Suprapubic skin (tissue), 4 donors: ENCODE measurements around the gene OPN3.

Source experiments
- EP300 ChIP-seq: sonication (generic); formaldehyde crosslinking; IDR thresholded peaks from one replicate; pipeline ENCODE4 v1.6.1; 2017; ENCODE audit warnings: antibody characterized with exemption
- POLR2A ChIP-seq, 2 donors: fragments of 450-650 bp; IDR thresholded peaks; one replicate each; pipeline ENCODE4 v1.6.1; 2017; ENCODE audit warnings: antibody characterized with exemption in 2 of 2, mild to moderate bottlenecking in 2 of 2, moderate library complexity in 2 of 2
- POLR2AphosphoS5 ChIP-seq, 3 donors: sonication (generic); formaldehyde crosslinking; IDR thresholded peaks; one replicate each; pipeline ENCODE4 v1.6.1; 2017; ENCODE audit warnings: antibody characterized with exemption in 3 of 3
- TF ChIP-seq, protein P1 (sequence below), 2 donors: fragments of 200-600 bp in 1 of 2; fragments of 450-650 bp in 1 of 2; sonication (generic) in 1 of 2; IDR thresholded peaks; one replicate each; pipeline ENCODE4 v1.5.1; 2016 to 2019; ENCODE audit warnings: antibody characterized with exemption in 2 of 2, mild to moderate bottlenecking in 1 of 2, moderate library complexity in 1 of 2

DNA sequence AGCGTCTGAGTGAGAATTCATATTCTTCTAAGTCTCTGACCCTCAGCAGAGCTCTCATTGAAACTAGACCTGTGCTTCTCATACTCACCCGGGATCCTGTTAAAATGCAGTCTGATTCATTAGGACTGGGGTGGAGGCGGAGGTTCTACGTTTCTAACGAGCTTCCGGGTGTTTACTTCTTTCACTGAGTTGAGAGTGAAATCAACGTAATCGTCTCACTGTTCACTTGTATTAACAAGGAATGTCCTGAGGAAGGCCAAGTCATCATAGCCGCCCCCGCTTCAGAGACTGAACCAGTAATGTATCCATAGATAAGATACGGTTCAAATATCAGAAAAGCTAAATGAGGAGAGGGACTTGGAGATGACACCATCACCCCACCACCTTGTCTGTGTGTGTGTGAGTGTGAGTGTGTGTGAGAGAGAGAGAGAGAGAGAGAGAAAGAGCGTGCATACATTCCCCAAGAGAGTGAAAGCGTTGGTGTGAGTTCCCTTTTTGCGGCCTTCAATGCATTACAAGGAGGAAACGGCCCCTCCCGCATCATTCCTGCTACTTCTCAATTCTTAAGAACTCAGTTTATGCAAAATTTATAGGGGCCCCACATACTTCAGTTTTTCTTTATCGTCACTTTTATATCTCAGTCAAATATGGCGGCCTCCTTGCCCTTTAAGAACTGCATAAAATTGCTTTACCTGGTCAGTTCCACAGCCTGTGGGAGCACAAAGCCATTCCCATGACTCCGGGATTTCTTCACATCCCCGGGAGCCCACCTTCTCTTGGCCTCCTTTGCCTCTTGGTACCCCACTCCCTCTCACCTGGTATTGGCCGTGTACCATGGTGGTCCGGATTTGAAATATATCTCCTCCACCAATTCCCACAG is 88.2 kb downstream of the OPN3 start:
- TF ChIP-seq, protein P1, sequence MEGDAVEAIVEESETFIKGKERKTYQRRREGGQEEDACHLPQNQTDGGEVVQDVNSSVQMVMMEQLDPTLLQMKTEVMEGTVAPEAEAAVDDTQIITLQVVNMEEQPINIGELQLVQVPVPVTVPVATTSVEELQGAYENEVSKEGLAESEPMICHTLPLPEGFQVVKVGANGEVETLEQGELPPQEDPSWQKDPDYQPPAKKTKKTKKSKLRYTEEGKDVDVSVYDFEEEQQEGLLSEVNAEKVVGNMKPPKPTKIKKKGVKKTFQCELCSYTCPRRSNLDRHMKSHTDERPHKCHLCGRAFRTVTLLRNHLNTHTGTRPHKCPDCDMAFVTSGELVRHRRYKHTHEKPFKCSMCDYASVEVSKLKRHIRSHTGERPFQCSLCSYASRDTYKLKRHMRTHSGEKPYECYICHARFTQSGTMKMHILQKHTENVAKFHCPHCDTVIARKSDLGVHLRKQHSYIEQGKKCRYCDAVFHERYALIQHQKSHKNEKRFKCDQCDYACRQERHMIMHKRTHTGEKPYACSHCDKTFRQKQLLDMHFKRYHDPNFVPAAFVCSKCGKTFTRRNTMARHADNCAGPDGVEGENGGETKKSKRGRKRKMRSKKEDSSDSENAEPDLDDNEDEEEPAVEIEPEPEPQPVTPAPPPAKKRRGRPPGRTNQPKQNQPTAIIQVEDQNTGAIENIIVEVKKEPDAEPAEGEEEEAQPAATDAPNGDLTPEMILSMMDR (IDR thresholded peaks at IDR 0.05), result no peak
- TF ChIP-seq POLR2A (IDR thresholded peaks at IDR 0.05), result no peak
- TF ChIP-seq POLR2AphosphoS5 (IDR thresholded peaks at IDR 0.05), result no peak
- TF ChIP-seq EP300, result no peak
